HUES64 (cell line): Measurements from ENCODE around the gene SAMD4B.
"Not testable (repeated sequence)": the region's sequence is repeated elsewhere in the genome, so short reads cannot be mapped to it uniquely, and the experiment has no call there.

Source experiments
- H3K27ac ChIP-seq: 2 replicates; pipeline ENCODE4 v1.7.0; 2013; ENCODE audit warnings: low read depth, low read length, inconsistent platforms
- H3K27me3 ChIP-seq: 2 replicates; pipeline ENCODE4 v1.6.1; 2013; ENCODE audit warnings: mild to moderate bottlenecking, low read length; ENCODE audit not compliant: insufficient read depth
- H3K36me3 ChIP-seq: 2 replicates; pipeline ENCODE4 v1.6.1; 2013; ENCODE audit warnings: mild to moderate bottlenecking, low read length; ENCODE audit not compliant: insufficient read depth
- H3K4me1 ChIP-seq: 2 replicates; pipeline ENCODE4 v1.6.1; 2013; ENCODE audit warnings: mild to moderate bottlenecking, low read length, moderate library complexity; ENCODE audit not compliant: insufficient read depth
- H3K4me3 ChIP-seq: 2 replicates; pipeline ENCODE4 v1.5.1; 2013; ENCODE audit warnings: mild to moderate bottlenecking, low read length, moderate library complexity
- H3K9ac ChIP-seq: 2 replicates; pipeline ENCODE4 v1.6.1; 2013; ENCODE audit warnings: mild to moderate bottlenecking, low read depth, low read length
- H3K9me3 ChIP-seq: 2 replicates; pipeline ENCODE4 v1.6.1; 2013; ENCODE audit warnings: low read depth, low read length; ENCODE audit not compliant: insufficient read depth
- WGBS: fragments of 150-250, 120-280 bp; methylation state at CpG from one replicate; pipeline ENCODE4 v1.1.7; 2013; ENCODE audit warnings: missing lambda C conversion rate; 5-methylcytosine and 5-hydroxymethylcytosine counted together

The SAMD4B gene

DNA sequence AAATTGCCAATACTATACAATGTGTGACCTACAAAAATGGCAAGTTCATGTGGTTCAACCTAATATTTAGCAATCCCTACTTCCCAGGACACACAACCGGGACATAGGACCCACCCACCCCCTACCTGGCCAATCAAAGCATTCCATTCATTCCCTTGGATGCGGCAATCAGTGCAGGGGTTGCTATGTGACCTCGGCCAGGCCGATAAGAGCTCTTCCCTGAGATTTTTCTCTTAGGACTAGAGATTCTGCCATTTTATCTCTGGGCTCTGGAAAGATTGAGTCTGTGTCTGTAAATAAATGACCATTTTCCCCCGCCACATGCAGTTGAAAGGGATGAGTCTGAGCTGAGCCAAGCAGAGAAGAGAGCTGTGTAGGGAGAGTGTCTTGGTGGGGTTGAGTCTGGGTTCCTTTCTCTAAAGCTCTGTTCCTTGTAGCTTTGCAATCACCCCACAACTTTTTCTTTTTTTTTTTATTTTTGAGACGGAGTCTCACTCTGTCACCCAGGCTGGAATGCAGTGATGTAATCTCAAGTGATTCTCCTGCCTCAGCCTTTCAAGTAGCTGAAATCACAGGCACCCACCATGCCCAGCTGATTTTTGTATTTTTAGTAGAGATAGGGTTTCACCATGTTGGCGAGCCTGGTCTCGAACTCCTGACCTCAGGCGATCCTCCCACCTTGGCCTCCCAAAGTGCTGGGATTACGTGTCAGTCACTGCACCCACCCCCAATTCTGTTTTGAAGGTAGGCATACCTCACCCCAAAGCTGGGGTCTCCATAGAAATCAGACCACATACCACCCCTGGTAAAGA, 38.6 kb upstream of the SAMD4B start:
- peaks cover 18% of the 10 kb centered on the region for H3K4me1 ChIP-seq
- H3K9me3 ChIP-seq = no peaks in the 10 kb centered on the region
- H3K4me3 ChIP-seq = no peak overlapping the region
- 59% methylated on average over 10 of the region's 10 CpGs for WGBS
- no peak overlapping the region for H3K27ac ChIP-seq
- no peaks in the 10 kb centered on the region for H3K36me3 ChIP-seq
- H3K9ac ChIP-seq = no peak overlapping the region
- peaks cover 41% of the 10 kb centered on the region for H3K27me3 ChIP-seq

GRCh38 chr19:39304185-39304513, 38.1 kb upstream of the SAMD4B start:
- Histone ChIP-seq H3K27ac (no peak overlapping the region), H3K4me1 (peaks cover 18% of the 10 kb centered on the region), H3K36me3 (no peaks in the 10 kb centered on the region), H3K27me3 (peaks cover 42% of the 10 kb centered on the region), H3K9ac (no peak overlapping the region), H3K4me3 (no peak overlapping the region), H3K9me3 (no peaks in the 10 kb centered on the region)

- no peaks in the 10 kb centered on the region for H3K9me3 ChIP-seq
- H3K27ac ChIP-seq = no peak overlapping the region
- 42% methylated on average over 6 of the region's 6 CpGs for WGBS
- no peak overlapping the region; the same call in 1 of the 2 replicates for H3K4me3 ChIP-seq
- no peak overlapping the region for H3K9ac ChIP-seq
- H3K36me3 ChIP-seq = no peaks in the 10 kb centered on the region
- H3K4me1 ChIP-seq = peaks cover 18% of the 10 kb centered on the region
- H3K27me3 ChIP-seq = peaks cover 42% of the 10 kb centered on the region
Observed at GRCh38 chr19:39304701-39305571, 37.3 kb upstream of the SAMD4B start.

- Histone ChIP-seq H3K4me1 (peaks cover 20% of the 10 kb centered on the region), H3K27ac (no peak overlapping the region), H3K27me3 (peaks cover 42% of the 10 kb centered on the region), H3K4me3 (no peak overlapping the region), H3K9me3 (no peaks in the 10 kb centered on the region), H3K9ac (no peak overlapping the region), H3K36me3 (no peaks in the 10 kb centered on the region)
Observed at GRCh38 chr19:39306075-39306474, 36.1 kb upstream of the SAMD4B start.

- peak overlapping the region; percentile 33; the same call in 1 of the 2 replicates for H3K9ac ChIP-seq
- peaks cover 23% of the 10 kb centered on the region for H3K4me1 ChIP-seq
- no peak overlapping the region for H3K27ac ChIP-seq
- no peaks in the 10 kb centered on the region for H3K9me3 ChIP-seq
- 2% methylated on average over 71 of the region's 71 CpGs for WGBS
- H3K36me3 ChIP-seq = no peaks in the 10 kb centered on the region
- peak overlapping the region; percentile 68 for H3K4me3 ChIP-seq
- peaks cover 42% of the 10 kb centered on the region for H3K27me3 ChIP-seq
Observed at GRCh38 chr19:39307046-39307821, 35.0 kb upstream of the SAMD4B start.

DNA sequence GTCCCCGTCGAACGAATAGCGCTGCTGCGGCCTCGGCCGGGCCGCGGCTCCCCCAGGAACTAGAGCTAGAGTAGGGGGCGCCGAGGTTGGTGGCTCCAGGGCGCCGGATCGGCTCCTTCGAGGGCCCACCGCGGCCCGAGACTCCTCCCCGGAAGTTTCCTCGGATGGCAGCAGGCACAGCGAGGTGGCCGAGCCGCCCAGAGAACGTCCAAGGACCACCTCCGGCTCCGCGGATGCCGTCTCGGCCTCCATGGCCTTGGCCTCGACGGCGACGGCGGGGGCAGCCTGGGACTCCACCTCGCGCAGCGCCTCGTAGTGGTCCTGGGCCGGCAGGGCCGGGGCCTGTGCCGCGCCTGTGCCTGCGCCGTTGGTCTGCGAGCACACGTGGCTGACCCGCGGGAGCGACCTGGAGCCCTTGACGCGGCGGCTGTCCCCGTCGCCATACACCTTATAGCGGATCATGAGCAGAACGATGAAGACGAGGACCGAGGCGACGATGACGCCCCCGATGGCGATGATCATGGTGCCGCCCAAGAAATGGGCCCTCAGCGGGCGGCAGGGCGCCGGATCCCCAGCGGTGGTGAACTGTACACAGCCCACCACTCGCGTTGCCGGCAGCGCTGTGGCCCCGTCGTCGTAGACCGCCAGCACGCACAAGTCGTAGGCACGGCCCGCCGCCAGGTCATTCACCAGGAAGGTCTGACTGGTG, 34.2 kb upstream of the SAMD4B start:
- Histone ChIP-seq H3K9ac (peak overlapping the region; percentile 26; the same call in 1 of the 2 replicates), H3K27me3 (peaks cover 42% of the 10 kb centered on the region), H3K27ac (no peak overlapping the region), H3K4me3 (peak overlapping the region; percentile 68), H3K9me3 (no peaks in the 10 kb centered on the region), H3K36me3 (no peaks in the 10 kb centered on the region), H3K4me1 (peaks cover 23% of the 10 kb centered on the region)
- 7% methylated on average over 82 of the region's 82 CpGs for whole genome bisulfite sequencing

DNA sequence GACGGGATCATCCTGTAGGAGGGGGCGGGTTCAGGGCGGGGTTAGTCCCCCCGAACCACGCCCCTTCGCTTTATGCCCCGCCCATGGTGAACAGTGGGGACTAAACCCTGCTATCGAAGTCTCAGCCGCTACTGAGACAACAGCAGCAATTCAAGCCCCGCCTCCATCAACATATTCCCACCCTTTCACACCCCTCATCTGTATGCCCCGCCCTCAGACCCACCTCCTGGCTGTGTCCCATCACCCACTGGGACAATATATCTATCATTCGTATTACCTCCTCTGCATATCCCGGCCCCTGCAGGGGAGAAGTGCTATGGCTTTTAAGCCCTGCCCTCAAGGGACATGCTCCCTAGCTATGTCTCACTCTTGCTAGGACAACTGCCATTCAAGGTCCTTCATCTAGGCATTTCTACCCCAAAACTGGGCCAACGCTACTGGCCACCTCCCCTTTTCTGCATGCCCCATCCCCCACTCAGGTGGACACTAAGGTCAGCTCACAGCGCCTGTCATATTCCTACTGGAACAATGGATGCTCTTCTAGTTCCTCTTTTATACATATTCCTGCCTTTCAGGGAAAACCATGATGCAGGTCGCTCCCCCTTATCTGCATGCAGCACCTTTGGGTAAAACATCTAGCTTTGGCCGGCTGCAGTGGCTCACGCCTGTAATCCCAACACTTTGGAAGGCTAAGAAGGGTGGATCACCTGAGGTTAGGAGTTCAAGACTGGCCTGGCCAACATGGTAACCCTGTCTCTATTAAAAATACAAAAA, 33.5 kb upstream of the SAMD4B start:
- Histone ChIP-seq H3K9me3 (no peaks in the 10 kb centered on the region), H3K4me1 (peaks cover 20% of the 10 kb centered on the region), H3K36me3 (0 out of 2 replicates have a peak, but pooled peaks cover 4% of the 10 kb centered on the region), H3K4me3 (peak overlapping the region; percentile 68), H3K27me3 (peaks cover 42% of the 10 kb centered on the region), H3K27ac (no peak overlapping the region), H3K9ac (no peak overlapping the region)
- WGBS = 38% methylated on average over 18 of the region's 18 CpGs

DNA sequence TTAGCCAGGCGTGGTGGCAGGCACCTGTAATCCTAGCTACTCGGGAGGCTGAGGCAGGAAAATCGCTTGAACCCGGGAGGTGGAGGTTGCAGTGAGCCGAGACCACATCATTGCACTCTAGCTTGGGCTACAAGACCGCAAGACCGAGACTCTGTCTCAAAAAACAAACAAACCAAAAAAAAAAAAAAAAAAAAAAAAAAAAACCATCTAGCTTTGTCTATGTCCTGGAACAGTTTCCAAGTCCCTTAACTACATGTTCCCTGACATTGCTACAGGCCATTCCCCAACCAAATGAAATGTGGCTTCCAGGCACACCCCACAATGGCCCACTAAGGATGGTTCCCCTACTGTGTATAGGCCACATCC, 32.9 kb upstream of the SAMD4B start:
- H3K9me3 ChIP-seq, H3K27ac ChIP-seq, H3K4me3 ChIP-seq, H3K9ac ChIP-seq, H3K36me3 ChIP-seq: not testable (repeated sequence)
- Histone ChIP-seq H3K27me3 (peaks cover 40% of the 10 kb centered on the region), H3K4me1 (peaks cover 20% of the 10 kb centered on the region)
- WGBS = 99% methylated on average over 7 of the region's 7 CpGs

DNA sequence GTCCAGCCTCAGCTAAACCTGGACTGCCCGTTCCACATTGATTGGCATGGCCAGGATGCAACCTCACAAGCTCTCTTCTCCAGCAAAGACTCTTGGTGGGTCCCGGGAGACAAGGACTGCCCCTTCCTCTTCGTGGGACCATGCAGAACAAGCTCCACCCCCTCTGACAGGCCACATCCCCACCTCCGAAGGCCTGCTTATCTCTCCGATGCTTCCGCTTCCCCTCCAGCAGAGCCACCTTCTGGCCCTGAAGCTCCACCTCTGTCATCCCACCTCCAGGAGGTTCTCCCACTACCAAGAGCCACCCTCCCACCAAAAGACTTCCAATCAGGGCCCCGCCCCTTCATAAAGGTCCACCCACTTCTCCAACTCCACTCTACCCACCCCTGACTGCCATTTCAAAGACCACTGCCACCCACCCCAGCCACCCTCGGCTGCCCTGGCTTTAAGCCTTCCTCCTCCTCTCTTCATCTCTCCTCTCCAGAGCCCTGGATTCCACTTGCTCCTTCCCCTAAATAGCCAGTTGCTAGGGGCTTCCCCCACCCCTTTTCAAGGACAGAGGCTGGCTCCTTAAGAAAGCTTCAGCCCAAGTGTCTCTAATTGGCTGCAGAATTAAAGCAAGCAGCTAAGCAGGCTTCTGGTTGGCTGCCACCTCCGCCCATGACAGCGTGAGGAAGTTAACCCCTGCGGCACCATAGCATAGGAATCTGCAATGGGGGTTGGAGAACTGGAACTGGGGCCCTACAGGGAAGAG, 31.5 kb upstream of the SAMD4B start:
- H3K4me1 ChIP-seq = peaks cover 9% of the 10 kb centered on the region; the same call in 1 of the 2 replicates
- H3K4me3 ChIP-seq = no peak overlapping the region
- H3K36me3 ChIP-seq = peaks cover 18% of the 10 kb centered on the region
- H3K9ac ChIP-seq = no peak overlapping the region
- 71% methylated on average over 11 of the region's 11 CpGs for WGBS
- H3K27ac ChIP-seq = no peak overlapping the region
- H3K27me3 ChIP-seq = peaks cover 27% of the 10 kb centered on the region
- H3K9me3 ChIP-seq = no peaks in the 10 kb centered on the region
